ENCODE measurements around the gene VTI1A. TPM values are rescaled to one million over a fixed set of nuclear protein-coding genes. Genes with fewer than 3 reads are reported as not detected.
A peak's percentile ranks its signal among the peaks of the same experiment; 100 is the strongest.

VTI1A gene
- total RNA-seq, 1 donor from 2014 or later = 29.7 TPM

DNA sequence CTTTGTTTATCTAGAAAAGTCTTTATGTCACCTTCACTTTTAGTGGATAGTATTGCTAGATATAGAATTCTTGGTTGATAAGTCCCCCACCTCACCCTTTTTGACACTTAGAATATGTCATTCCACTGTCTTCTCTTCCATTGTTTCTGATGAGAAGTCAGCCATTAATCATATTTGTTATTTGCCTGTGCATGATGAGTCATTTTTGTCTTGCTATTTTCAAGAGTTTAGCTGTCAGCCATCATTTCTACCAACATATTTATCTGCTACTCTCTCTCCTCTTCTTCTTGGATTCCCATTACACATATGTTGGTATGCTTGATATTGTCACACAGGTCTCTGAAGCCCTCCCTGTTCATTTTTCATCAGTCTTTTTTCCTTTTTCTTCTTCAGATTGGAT, 342.2 kb downstream of the VTI1A start:
- no peak for ATAC-seq
- no peak for DNase-seq

DNA sequence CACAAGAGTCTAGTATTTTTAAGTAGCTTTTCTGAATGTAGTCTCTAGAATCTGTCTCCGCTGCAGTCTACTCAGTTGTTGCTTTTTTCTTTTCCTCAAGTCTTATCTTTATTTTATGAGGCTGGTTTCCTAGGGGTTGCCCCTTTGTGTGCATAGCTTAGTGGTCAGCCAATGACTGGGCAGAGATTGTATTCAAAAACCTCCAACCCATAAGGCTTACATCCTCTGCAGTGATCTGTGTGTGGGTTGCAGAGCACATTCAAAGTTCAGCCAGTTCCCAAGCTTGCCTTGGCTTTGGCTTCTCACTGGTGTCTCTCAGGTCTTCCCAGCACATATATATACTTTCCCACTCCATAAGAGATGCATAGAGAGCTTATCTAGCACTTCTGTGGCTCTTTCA, 343.0 kb downstream of the VTI1A start:
- no peaks in the 10 kb centered on the region for H3K36me3 ChIP-seq
- intact Hi-C loops (cut with DNase I) = no loop called here
- DNase-seq (no peak), ATAC-seq (no peak)
- no peaks in the 10 kb centered on the region for H3K9me3 ChIP-seq
- H3K4me1 ChIP-seq = no peaks in the 10 kb centered on the region
- no peaks in the 10 kb centered on the region for H3K27me3 ChIP-seq
- no peak overlapping the region for H3K27ac ChIP-seq
- no peak overlapping the region for H3K4me3 ChIP-seq
- TF ChIP-seq, protein P1, sequence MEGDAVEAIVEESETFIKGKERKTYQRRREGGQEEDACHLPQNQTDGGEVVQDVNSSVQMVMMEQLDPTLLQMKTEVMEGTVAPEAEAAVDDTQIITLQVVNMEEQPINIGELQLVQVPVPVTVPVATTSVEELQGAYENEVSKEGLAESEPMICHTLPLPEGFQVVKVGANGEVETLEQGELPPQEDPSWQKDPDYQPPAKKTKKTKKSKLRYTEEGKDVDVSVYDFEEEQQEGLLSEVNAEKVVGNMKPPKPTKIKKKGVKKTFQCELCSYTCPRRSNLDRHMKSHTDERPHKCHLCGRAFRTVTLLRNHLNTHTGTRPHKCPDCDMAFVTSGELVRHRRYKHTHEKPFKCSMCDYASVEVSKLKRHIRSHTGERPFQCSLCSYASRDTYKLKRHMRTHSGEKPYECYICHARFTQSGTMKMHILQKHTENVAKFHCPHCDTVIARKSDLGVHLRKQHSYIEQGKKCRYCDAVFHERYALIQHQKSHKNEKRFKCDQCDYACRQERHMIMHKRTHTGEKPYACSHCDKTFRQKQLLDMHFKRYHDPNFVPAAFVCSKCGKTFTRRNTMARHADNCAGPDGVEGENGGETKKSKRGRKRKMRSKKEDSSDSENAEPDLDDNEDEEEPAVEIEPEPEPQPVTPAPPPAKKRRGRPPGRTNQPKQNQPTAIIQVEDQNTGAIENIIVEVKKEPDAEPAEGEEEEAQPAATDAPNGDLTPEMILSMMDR (IDR thresholded peaks at IDR 0.05) = no peak

More for the DNA sequence above, 342.2 kb downstream of the VTI1A start:
- Histone ChIP-seq H3K9me3 (no peaks in the 10 kb centered on the region), H3K4me3 (no peak overlapping the region), H3K27ac (no peak overlapping the region), H3K27me3 (no peaks in the 10 kb centered on the region), H3K36me3 (no peaks in the 10 kb centered on the region), H3K4me1 (no peaks in the 10 kb centered on the region)
- TF ChIP-seq, protein P1 (IDR thresholded peaks at IDR 0.05) = no peak
- intact Hi-C loops (cut with DNase I) = no loop called here

DNA sequence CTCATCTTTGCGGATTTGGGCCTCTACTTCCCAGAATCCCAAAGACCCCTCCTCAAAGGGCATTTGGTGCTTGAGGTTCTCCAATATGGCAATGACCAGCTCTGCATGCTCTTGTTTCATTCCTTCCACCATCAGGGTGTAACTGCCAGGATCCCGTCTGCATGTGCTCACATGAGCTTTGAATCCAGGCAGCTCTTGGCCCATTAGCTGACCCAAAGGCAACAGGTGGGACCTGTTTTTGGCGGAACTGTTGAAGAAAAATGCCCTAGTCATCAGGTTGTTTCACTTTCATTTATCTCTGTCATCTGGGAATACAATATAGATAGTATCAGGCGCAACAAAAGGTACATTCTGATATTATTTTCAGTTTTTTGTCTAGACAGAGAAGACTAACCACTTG, 343.9 kb downstream of the VTI1A start:
- TF ChIP-seq, protein P1 (IDR thresholded peaks at IDR 0.05) = no peak
- intact Hi-C loops (cut with DNase I) = no loop called here
- Histone ChIP-seq H3K27ac (no peak overlapping the region), H3K4me3 (no peak overlapping the region), H3K36me3 (no peaks in the 10 kb centered on the region), H3K27me3 (no peaks in the 10 kb centered on the region), H3K9me3 (no peaks in the 10 kb centered on the region), H3K4me1 (no peaks in the 10 kb centered on the region)
- ATAC-seq (no peak), DNase-seq (no peak)

DNA sequence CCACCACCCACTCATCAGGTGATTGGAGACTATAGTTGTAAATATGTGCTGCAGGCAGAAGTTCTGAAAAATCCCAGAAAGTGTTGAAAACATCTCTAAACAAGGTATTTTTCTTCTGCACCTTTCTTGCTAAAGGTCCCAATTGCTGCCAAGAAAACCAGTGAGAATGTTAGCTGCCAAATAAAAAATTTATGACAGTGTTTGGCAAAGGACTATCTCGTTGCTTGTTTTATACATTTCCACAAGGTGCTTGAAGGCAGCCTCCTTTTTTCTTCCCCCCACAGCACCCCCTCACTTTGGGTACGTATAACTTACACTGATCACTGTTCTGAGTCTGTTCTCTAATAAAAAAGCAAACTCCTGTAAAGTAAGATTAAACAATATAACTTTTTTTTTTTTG, 344.4 kb downstream of the VTI1A start:
- no peak for ATAC-seq
- Histone ChIP-seq H3K36me3 (no peaks in the 10 kb centered on the region), H3K9me3 (no peaks in the 10 kb centered on the region), H3K4me3 (no peak overlapping the region), H3K27ac (no peak overlapping the region), H3K27me3 (no peaks in the 10 kb centered on the region), H3K4me1 (no peaks in the 10 kb centered on the region)
- TF ChIP-seq, protein P1 (IDR thresholded peaks at IDR 0.05) = no peak
- intact Hi-C loops (cut with DNase I) = no loop called here
- DNase-seq = no peak

DNA sequence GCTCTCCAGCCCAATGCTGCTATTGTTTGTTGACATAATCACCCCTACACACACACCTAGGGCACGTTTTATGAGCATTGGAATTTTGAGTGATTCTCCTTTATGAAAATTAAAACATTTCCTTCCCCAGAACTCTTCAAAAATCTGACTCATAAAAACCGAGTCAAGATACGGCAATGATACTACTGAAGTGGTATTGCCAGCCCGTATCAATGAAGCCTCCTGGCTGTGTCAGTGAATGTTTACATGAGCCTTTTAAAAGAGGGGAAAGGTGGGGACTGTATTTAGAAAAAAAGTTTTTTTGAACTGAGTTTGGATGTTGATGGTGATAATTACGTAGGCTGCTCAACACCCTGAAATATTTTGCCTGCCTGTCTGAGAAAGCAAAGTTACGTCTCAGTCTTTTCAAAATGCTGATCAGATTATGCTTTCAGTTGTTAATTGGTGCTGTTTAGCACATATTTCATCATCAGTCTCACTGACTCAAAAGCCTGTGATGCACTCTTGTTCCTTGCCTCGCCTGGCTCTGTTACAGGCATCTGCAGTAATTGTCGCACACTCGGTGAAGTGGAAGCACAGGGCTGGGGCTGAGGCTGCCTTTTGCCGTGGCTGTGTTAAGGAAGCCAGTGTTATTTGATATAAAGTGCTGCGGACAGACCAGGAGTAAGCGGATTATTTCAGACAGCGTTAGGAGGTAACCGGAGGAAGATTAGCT, 345.6 kb downstream of the VTI1A start:
- intact Hi-C loops (cut with DNase I) = no loop called here
- TF ChIP-seq, protein P1 (IDR thresholded peaks at IDR 0.05) = no peak
- no peaks in the 10 kb centered on the region for H3K9me3 ChIP-seq
- no peak overlapping the region for H3K4me3 ChIP-seq
- no peak overlapping the region for H3K27ac ChIP-seq
- no peaks in the 10 kb centered on the region for H3K27me3 ChIP-seq
- H3K36me3 ChIP-seq = no peaks in the 10 kb centered on the region
- DNase-seq (no peak), ATAC-seq (peak; percentile 72)
- no peaks in the 10 kb centered on the region for H3K4me1 ChIP-seq

All from upper lobe of right lung (tissue), 1 donor.